ENCODE measurements around the gene HSPBAP1.

- TF ChIP-seq CTCF (IDR thresholded peaks at IDR 0.05), result no peak
- TF ChIP-seq POLR2A (IDR thresholded peaks at IDR 0.05), result no peak
- TF ChIP-seq EP300 (IDR thresholded peaks at IDR 0.05), result no peak
- TF ChIP-seq POLR2AphosphoS5 (IDR thresholded peaks at IDR 0.05), result no peak
Observed at GRCh38 chr3:122755491-122755890, 38.1 kb downstream of the HSPBAP1 start.

All from upper lobe of left lung (tissue), 4 donors.